Left hindlimb (tissue), 1 donor: Measurements from ENCODE around the gene FANCC.

Experiments
- DNase-seq: peaks from one replicate; pipeline ENCODE4 v3.0.0-alpha.2; 2018

Gene FANCC

GRCh38 chr9:95185956-95186355, 131.6 kb downstream of the FANCC start:
- no peak for DNase-seq

DNA sequence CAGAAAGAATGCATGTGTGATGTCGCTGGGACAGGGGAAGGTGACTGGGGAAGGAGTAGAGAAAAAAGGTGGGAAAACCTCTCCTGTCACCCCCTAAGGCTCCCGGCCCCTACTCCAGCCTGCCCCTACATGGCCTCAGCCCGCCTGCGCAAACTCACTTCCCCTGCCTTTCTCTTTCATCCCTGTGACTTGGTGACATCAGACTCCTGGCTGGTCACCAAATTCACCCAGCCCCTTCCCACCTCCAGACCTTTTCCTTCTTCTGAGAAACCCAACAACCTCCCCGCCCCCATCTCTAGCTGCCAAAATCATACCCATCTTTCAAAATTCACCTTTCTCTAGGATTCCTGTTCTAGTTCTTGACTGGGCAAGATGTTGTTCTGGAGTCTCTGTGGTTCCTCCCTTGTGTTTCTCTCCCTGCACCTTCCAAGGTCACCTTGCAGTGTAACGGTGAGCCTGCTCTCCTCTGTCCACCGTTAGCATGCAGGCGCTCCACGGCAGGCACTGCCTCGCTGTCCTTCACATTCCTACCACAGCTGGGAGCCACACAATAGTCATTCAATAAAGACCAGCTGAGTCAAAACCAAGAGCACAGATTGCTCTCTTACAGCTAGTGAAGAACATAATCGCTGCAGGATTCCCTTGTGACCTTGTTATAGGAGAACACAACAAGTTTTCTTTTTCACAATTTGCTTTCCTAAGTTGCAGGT, 134.5 kb downstream of the FANCC start:
- DNase-seq = no peak

- DNase-seq = peak; percentile 63
Measured at GRCh38 chr9:95181835-95182234, 135.7 kb downstream of the FANCC start.

DNA sequence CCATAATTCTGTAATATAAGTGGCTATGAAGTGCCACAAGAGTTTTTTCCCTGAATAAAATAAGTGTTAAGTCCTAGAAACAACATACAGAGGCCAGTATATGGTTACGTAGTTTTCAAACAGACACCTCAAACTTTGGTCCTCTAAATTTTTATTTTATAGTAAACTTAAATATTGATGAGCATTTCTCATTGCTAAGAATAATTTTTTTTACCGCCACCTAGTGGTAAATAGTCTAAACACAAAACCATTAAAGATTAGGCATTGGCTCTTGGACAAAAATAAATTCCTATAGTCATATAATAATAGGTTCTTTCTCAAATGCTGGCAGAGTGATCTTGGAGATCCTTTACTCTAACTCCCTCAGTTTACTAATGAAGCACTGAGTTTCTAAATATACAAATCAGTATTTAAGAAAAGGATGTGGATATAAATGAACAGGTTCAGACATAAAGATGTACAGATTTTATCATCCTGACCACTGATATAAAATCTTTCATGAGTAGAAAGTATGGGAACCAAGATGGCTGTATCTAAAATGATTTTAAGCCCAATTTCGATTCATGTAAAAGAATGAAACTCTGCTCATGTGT, 136.2 kb downstream of the FANCC start:
- DNase-seq = no peak

- DNase-seq = no peak
Measured at GRCh38 chr9:95177617-95178016, 139.9 kb downstream of the FANCC start.

GRCh38 chr9:95176755-95177319, 140.7 kb downstream of the FANCC start:
- DNase-seq = no peak

GRCh38 chr9:95175523-95175922, 142.0 kb downstream of the FANCC start:
- no peak for DNase-seq

DNA sequence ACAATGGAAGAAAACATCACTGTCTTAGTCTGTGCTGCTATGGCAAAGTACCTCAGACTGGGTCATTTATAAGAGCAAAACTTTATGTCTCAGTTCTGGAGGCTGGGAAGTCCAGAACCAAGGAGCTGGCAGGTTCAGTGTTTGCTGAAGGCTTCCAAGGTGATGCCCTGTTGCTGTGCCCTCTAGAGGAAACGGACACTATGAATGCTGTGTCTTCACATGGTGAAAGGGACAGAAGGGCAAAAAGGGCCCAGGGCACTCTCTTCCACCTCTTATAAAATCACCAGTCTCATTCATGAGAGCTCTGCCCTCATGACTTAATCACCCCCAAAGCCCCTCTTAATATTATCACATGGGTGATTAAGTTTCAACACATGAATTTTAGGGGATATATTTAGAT, 143.5 kb downstream of the FANCC start:
- no peak for DNase-seq

DNA sequence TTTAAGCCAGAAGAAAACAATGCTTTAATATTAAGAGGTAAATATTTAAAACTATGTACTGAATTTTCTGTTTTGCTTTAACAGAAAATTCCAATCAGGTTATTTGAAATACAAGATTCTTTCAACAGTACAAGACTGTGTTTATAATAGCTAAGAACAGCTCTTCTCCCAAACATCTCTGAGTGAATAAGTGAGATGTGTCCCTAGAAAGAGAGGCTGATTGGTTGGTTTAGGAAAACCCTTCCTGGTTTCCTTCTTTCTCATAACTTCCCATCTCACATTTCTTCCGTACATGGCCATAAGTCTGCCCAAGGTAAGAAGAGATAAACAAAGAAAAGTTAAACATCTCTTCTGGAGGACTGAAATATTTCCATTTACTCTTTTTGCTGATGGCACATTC, 145.9 kb downstream of the FANCC start:
- no peak for DNase-seq

- DNase-seq = no peak
Measured at GRCh38 chr9:95171001-95171400, 146.5 kb downstream of the FANCC start.

- DNase-seq = no peak
Measured at GRCh38 chr9:95167998-95168397, 149.5 kb downstream of the FANCC start.

- no peak for DNase-seq
Measured at GRCh38 chr9:95165004-95165403, 152.5 kb downstream of the FANCC start.

DNA sequence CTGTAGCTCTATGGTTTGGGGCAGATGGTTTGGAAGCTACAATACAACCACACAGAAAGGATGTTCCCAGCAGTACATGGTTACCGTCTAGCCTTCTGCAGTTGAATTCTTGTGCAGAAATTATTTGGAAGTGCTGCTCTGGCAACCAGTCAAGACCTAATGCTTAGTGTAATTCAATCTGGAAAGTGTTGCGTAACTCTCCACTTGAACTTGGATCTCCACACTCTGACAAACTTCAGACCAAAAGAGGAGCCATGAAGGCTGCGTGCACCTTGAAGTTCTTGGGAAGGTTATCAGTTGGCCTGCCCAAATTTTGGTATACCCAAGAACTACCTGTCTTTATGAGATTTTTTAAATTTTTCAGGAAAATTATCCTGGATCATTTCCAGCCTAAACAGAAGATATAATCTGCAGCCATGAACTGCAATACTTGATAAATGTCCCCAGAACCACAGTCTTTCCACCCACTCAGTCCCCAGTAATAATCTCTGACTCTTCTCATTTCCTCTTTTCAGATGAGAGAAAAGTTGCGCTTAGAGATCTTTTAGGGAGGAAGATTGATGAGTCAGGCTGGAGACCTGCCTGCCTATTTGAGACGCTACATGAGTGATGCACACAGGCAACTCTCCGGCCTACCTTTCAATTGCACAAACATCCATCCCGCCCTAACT, 159.9 kb downstream of the FANCC start:
- peak; percentile 62 for DNase-seq

GRCh38 chr9:95156074-95156473, 161.4 kb downstream of the FANCC start:
- no peak for DNase-seq

DNA sequence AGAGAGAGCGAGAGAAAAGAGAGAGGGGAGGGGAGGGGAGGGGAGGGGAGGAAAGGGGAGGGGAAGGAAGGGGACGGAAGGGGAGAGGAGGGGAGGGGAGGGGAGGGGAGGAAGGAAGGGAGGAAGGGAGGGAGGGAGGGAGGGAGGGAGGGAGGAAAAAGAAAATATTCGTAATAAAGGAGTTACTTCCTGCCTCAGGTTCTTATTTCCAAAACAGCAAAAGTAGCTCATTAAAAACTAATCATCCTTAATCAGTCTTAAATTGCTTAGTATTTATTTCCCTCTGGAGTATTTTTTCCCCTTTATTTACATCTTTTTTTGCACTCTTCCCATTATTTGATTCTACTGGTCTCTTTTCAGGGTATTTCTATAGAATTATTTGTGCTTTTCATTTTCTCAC, 162.3 kb downstream of the FANCC start:
- no peak for DNase-seq

DNA sequence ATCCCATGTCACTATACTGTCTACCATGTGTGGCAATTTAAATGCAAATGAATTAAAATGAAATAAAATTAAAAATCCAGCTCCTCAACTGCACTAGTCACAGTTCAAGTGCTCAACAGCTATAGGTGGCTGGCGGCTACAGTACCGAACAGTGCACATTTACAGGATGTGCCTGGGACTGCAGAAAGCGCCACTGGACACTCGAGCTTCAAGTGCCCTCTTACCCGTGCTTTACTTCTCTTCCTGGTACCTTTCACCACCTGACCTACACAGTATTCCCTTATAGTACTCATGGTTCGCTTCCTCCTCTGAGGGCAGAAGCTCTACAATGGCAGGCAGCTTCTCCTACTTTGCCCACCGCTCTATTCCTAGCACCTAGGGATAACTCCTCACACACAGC, 166.6 kb downstream of the FANCC start:
- no peak for DNase-seq

- no peak for DNase-seq
Measured at GRCh38 chr9:95148208-95148520, 169.3 kb downstream of the FANCC start.

- DNase-seq = no peak
Measured at GRCh38 chr9:95147452-95148207, 169.9 kb downstream of the FANCC start.

GRCh38 chr9:95143591-95144561, 173.6 kb downstream of the FANCC start:
- peak; percentile 96 for DNase-seq

DNA sequence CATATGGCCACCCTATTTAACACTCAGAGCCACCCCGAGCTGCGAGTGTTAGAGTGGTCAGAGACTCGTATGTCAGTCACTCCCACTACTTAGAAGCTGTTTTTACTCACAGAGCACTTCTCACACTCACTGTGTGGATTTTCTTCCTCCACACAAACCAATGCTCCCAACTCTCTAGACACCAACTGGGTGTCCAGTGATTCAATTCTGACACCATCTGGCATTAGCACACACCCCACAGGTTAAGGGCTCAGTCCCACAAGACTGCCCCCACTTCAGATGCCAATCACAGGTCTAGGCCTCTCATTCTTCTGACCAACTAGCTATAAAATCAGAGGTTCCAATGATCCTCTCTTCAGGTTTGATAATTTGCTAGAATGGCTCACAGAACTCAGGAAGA, 174.8 kb downstream of the FANCC start:
- DNase-seq = no peak

- no peak for DNase-seq
Measured at GRCh38 chr9:95142315-95142714, 175.2 kb downstream of the FANCC start.

DNA sequence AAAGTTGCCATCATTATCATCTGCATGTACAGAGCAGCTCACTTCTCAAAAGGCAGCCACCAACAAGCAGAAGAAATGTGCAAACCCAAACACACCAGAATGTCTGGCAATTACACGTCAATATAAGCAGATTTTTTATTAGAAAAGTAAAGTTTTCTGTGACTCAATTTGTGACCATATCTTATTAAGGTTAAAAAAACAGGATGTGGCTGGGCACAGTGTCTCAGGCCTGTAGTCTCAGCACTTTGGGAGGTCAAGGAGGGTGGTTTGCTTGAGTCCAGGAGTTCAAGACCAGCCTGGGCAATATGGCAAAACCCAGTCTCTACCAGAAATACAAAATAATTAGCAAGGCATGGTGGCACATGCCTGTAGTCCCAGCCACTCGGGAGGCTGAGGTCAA, 176.7 kb downstream of the FANCC start:
- no peak for DNase-seq
